H1 (cell line): ENCODE results near the gene RO60.

Experiments used
- ATF2 ChIP-seq: IDR thresholded peaks from 2 replicates; pipeline ENCODE4 v1.6.1; 2012; ENCODE audit warnings: low read length, inconsistent platforms
- CREB1 ChIP-seq: IDR thresholded peaks from 2 replicates; pipeline ENCODE4 v1.6.1; 2012; ENCODE audit warnings: inconsistent platforms
- CTCF ChIP-seq, 3 experiments: IDR thresholded peaks; 1 replicate in 2 of 3; 2 replicates in 1 of 3; pipeline versions ENCODE4 v1.5.1 to v1.6.1; 2011; ENCODE audit warnings: low read length in 3 of 3, mild to moderate bottlenecking in 3 of 3, inconsistent platforms in 2 of 3, low read depth in 1 of 3, moderate library complexity in 1 of 3; ENCODE audit not compliant: insufficient read depth in 1 of 3; ENCODE audit errors: control extremely low read depth in 1 of 3
- MAX ChIP-seq: IDR thresholded peaks from 2 replicates; pipeline ENCODE4 v1.6.1; 2012; ENCODE audit warnings: inconsistent platforms
- POLR2A ChIP-seq, 2 experiments: IDR thresholded peaks; 1 replicate in 1 of 2; 2 replicates in 1 of 2; pipeline ENCODE4 v1.6.1; 2011; ENCODE audit warnings: low read depth in 2 of 2, low read length in 2 of 2, mild to moderate bottlenecking in 2 of 2; ENCODE audit errors: control extremely low read depth in 1 of 2
- RAD21 ChIP-seq, 2 experiments: IDR thresholded peaks in 1 of 2; conservative IDR thresholded peaks in 1 of 2; 2 replicates each; pipeline ENCODE4 v1.6.1; 2011; ENCODE audit warnings: low read depth in 2 of 2, low read length in 2 of 2, improper control_type of control experiment in 1 of 2, inconsistent platforms in 1 of 2, mild to moderate bottlenecking in 1 of 2, moderate library complexity in 1 of 2
- RNF2 ChIP-seq: fragments of 200-900, 300-1000 bp; sonication (generic); IDR thresholded peaks from 2 replicates; pipeline ENCODE4 v1.7.1; 2016; ENCODE audit warnings: borderline replicate concordance, low read depth, mild to moderate bottlenecking, antibody characterized with exemption, low read length; ENCODE audit not compliant: poor library complexity, severe bottlenecking; ENCODE audit errors: missing control alignments
- TAF1 ChIP-seq: IDR thresholded peaks from 2 replicates; pipeline ENCODE4 v1.6.1; 2011; ENCODE audit warnings: mild to moderate bottlenecking, low read depth, low read length
- USF2 ChIP-seq: IDR thresholded peaks from 2 replicates; pipeline ENCODE4 v1.6.1; 2011; ENCODE audit warnings: low read length, improper control_type of control experiment
- YY1 ChIP-seq: IDR thresholded peaks from 2 replicates; pipeline ENCODE4 v1.6.1; 2011; ENCODE audit warnings: low read depth, mild to moderate bottlenecking, low read length

- TF ChIP-seq POLR2A (IDR thresholded peaks at IDR 0.05; ENCODE audit: control extremely low read depth in 1 of 2, low read depth in 2 of 2, low read length in 2 of 2) (no peak), RNF2 (no peak), CTCF (IDR thresholded peaks at IDR 0.05; ENCODE audit: control extremely low read depth in 1 of 3, insufficient read depth in 1 of 3, low read depth in 1 of 3, low read length in 3 of 3) (no peak), TAF1 (no peak), CREB1 (no peak), ATF2 (no peak), USF2 (no peak), RAD21 (IDR thresholded peaks at IDR 0.05 in 1 of 2, conservative IDR thresholded peaks at IDR 0.05 in 1 of 2; ENCODE audit: low read depth in 2 of 2, low read length in 2 of 2) (no peak), MAX (no peak), YY1 (no peak)
Measured at GRCh38 chr1:193013707-193014106, 45.7 kb upstream of the RO60 start.
